Esophagus muscularis mucosa (tissue), 4 donors: Measurements from ENCODE around the gene OTX1. TPM values are rescaled to one million over a fixed set of nuclear protein-coding genes. Genes with fewer than 3 reads are reported as not detected.

Experiments
- DNase-seq: peaks from one replicate; pipeline ENCODE4 v3.0.0-alpha.2; 2017; ENCODE audit errors: extremely low spot score
- H3K27ac ChIP-seq, 4 donors: fragments of 200-600 bp; sonication (generic); replicated peaks in 1 of 4; 1 replicate in 3 of 4; 2 replicates in 1 of 4; pipeline ENCODE4 v1.5.1; 2016 to 2019; ENCODE audit warnings: mild to moderate bottlenecking in 1 of 4
- H3K27me3 ChIP-seq, 4 donors: fragments of 200-600 bp; sonication (generic); one replicate each; pipeline versions ENCODE4 v1.5.1 to v1.6.0; 2016 to 2019
- H3K36me3 ChIP-seq, 4 donors: fragments of 200-600 bp; sonication (generic); one replicate each; pipeline ENCODE4 v1.5.1; 2016 to 2019
- H3K4me1 ChIP-seq, 4 donors: fragments of 200-600 bp; sonication (generic); one replicate each; pipeline ENCODE4 v1.5.1; 2016 to 2019
- H3K4me3 ChIP-seq, 4 donors: fragments of 200-600 bp; sonication (generic); 1 replicate in 2 of 4; 2 replicates in 2 of 4; pipeline ENCODE4 v1.5.1; 2016 to 2019; ENCODE audit warnings: mild to moderate bottlenecking in 4 of 4, moderate library complexity in 1 of 4
- H3K9me3 ChIP-seq, 4 donors: fragments of 200-600 bp; sonication (generic); 1 replicate in 3 of 4; 2 replicates in 1 of 4; pipeline ENCODE4 v1.5.1; 2016 to 2019
- EP300 ChIP-seq: sonication (generic); formaldehyde crosslinking; IDR thresholded peaks from one replicate; pipeline ENCODE4 v1.6.1; 2017; ENCODE audit warnings: antibody characterized with exemption
- POLR2A ChIP-seq: fragments of 450-650 bp; IDR thresholded peaks from one replicate; pipeline ENCODE4 v1.6.1; 2017; ENCODE audit warnings: antibody characterized with exemption, moderate library complexity, mild to moderate bottlenecking, low read depth
- POLR2AphosphoS5 ChIP-seq, 2 donors: sonication (generic); formaldehyde crosslinking; IDR thresholded peaks; one replicate each; pipeline ENCODE4 v1.6.1; 2017; ENCODE audit warnings: antibody characterized with exemption in 2 of 2
- WGBS: methylation state at CpG from one replicate; pipeline ENCODE4 v1.1.5; 2018; 5-methylcytosine and 5-hydroxymethylcytosine counted together
- intact Hi-C: fragments of 100-400 bp; cut with DNase I; formaldehyde crosslinking; loops from one replicate; pipeline ENCODE4 v1.15.1; 2023
- total RNA-seq, 4 donors: library from RNA; depleted of rRNA; stranded (reverse); fragments of >200 nt; gene quantifications; one replicate each; pipeline versions ENCODE4 v1.1.0 to v1.2.1, GENCODE V29; 2016
- TF ChIP-seq, protein P1 (sequence below), 3 experiments: fragments of 200-600 bp in 2 of 3; fragments of 450-650 bp in 1 of 3; sonication (generic) in 2 of 3; IDR thresholded peaks; one replicate each; pipeline ENCODE4 v1.5.1; 2017 to 2019; ENCODE audit warnings: antibody characterized with exemption in 3 of 3, mild to moderate bottlenecking in 2 of 3, moderate library complexity in 1 of 3

OTX1 gene
- total RNA-seq, 4 donors from 2014 or later: 0.26 TPM; not detected in 3

DNA sequence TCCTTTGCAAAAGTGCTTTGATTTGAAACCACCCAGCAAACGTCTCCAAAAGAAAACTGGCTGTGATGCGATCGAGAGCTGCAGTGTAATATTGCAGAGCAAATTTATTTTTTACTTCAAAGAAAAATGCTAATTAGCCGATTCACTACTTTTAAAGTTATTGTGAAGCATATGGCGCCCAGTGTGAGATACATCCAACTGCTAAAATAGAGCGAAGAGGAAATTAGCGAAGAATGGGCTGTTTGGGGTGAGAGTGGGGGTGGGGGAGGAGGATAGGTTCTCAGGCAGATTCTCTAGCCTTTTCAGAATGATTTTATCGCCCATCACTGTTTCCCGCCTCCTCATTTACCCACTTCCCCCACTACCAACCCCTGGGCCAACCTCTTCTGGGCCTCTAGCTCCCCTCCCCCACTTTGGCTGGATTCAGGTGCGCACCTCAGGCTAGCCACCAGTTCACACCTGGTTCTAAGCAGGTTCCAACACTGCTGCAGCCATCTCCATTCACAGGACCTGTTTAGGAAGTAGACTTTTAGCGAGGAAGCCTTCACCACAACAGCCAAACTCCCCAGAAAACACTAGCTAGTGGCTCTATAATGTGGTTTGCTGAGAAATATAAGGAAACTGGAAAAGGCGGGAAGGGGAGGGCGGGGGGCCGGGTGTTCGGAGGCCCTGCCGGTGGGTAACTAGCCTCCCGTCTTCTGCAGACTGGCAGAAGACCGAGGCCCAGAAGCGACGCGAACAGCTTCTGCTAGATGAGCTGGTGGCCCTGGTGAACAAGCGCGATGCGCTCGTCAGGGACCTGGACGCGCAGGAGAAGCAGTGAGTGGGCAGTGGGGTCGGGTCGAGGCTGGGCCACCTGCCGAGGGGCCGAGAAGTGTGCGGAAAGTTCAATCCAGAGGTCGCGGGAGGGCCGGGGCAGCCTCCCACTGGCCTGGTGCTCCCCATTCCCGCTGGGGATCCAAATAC, 6.0 kb upstream of the OTX1 start:
- intact Hi-C loops: no loop called here
- WGBS: 96% methylated on average over 36 of the region's 36 CpGs
- peaks cover 0 to 51% (median 28%) of the 10 kb centered on the region in 4 donors for H3K27me3 ChIP-seq

DNA sequence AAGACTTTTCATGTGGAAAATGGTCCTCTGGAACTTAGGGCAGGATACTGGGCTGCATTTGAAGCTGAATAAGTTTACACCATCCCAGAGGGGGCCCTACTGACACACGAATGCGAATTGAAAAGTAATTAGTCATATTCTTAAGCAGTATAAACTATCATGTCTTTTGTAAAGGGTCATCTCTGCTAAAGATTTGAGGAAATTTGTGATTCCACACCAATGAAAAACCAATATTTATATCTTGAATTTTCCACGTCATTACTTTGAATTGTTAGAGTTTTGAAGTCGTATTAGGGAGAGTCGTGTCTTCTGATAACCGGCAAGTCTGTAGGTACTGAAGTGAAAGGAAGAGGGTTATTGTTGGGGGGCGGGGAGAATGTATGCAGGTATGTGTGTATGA, 4.1 kb upstream of the OTX1 start:
- no peak overlapping the region for H3K27ac ChIP-seq
- H3K9me3 ChIP-seq: no peaks in the 10 kb centered on the region
- TF ChIP-seq POLR2A (no peak), POLR2AphosphoS5 (IDR thresholded peaks at IDR 0.05) (no peak), EP300 (no peak)
- TF ChIP-seq, protein P1, sequence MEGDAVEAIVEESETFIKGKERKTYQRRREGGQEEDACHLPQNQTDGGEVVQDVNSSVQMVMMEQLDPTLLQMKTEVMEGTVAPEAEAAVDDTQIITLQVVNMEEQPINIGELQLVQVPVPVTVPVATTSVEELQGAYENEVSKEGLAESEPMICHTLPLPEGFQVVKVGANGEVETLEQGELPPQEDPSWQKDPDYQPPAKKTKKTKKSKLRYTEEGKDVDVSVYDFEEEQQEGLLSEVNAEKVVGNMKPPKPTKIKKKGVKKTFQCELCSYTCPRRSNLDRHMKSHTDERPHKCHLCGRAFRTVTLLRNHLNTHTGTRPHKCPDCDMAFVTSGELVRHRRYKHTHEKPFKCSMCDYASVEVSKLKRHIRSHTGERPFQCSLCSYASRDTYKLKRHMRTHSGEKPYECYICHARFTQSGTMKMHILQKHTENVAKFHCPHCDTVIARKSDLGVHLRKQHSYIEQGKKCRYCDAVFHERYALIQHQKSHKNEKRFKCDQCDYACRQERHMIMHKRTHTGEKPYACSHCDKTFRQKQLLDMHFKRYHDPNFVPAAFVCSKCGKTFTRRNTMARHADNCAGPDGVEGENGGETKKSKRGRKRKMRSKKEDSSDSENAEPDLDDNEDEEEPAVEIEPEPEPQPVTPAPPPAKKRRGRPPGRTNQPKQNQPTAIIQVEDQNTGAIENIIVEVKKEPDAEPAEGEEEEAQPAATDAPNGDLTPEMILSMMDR (IDR thresholded peaks at IDR 0.05): no peak
- 97% methylated on average over 7 of the region's 7 CpGs for WGBS
- H3K27me3 ChIP-seq: peaks cover 0 to 69% (median 43%) of the 10 kb centered on the region in 4 donors
- no peak overlapping the region for H3K4me3 ChIP-seq
- peaks cover 42 to 45% (median 44%) of the 10 kb centered on the region in 4 donors for H3K4me1 ChIP-seq
- intact Hi-C loops: no loop called here
- no peak for DNase-seq
- peaks cover 9 to 36% (median 25%) of the 10 kb centered on the region in 4 donors for H3K36me3 ChIP-seq

More for the DNA sequence above, 6.0 kb upstream of the OTX1 start:
- TF ChIP-seq, protein P1 (IDR thresholded peaks at IDR 0.05): no peak
- TF ChIP-seq POLR2A: no peak
- no peak for TF ChIP-seq EP300
- TF ChIP-seq POLR2AphosphoS5 (IDR thresholded peaks at IDR 0.05): no peak
- no peaks in the 10 kb centered on the region for H3K9me3 ChIP-seq
- H3K4me1 ChIP-seq: peaks cover 25 to 28% (median 25%) of the 10 kb centered on the region in 4 donors
- no peak overlapping the region for H3K4me3 ChIP-seq
- no peak overlapping the region for H3K27ac ChIP-seq
- DNase-seq: no peak
- peaks cover 9 to 42% (median 25%) of the 10 kb centered on the region in 4 donors for H3K36me3 ChIP-seq

DNA sequence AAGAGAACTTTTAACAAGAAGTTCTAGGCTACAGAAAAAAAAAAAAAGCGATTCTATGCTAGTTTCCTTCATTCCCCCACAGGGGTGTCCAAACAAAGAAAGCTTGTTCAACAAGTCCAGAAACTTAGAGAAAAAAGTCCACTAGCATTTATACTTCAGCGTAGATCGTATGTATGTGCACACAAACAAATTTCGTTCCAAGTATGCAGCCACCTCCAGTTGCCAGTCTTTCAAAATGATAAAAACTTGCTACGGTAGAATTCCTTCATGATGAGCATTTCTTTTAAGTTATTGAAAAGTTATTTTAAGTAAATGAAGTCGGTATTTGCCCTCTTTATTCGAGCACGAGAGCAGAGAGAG, 3.7 kb upstream of the OTX1 start:
- H3K9me3 ChIP-seq: no peaks in the 10 kb centered on the region
- H3K4me1 ChIP-seq: peaks cover 42 to 47% (median 44%) of the 10 kb centered on the region in 4 donors
- H3K4me3 ChIP-seq: peak overlapping the region in 1 of 4 donors; percentile 15
- DNase-seq: no peak
- WGBS: 83% methylated on average over 8 of the region's 8 CpGs
- no peak overlapping the region for H3K27ac ChIP-seq
- TF ChIP-seq EP300 (no peak), POLR2AphosphoS5 (IDR thresholded peaks at IDR 0.05) (no peak), POLR2A (no peak)
- TF ChIP-seq, protein P1 (IDR thresholded peaks at IDR 0.05): no peak
- intact Hi-C loops: no loop called here
- peaks cover 9 to 36% (median 25%) of the 10 kb centered on the region in 4 donors for H3K36me3 ChIP-seq
- H3K27me3 ChIP-seq: peaks cover 0 to 69% (median 43%) of the 10 kb centered on the region in 4 donors

DNA sequence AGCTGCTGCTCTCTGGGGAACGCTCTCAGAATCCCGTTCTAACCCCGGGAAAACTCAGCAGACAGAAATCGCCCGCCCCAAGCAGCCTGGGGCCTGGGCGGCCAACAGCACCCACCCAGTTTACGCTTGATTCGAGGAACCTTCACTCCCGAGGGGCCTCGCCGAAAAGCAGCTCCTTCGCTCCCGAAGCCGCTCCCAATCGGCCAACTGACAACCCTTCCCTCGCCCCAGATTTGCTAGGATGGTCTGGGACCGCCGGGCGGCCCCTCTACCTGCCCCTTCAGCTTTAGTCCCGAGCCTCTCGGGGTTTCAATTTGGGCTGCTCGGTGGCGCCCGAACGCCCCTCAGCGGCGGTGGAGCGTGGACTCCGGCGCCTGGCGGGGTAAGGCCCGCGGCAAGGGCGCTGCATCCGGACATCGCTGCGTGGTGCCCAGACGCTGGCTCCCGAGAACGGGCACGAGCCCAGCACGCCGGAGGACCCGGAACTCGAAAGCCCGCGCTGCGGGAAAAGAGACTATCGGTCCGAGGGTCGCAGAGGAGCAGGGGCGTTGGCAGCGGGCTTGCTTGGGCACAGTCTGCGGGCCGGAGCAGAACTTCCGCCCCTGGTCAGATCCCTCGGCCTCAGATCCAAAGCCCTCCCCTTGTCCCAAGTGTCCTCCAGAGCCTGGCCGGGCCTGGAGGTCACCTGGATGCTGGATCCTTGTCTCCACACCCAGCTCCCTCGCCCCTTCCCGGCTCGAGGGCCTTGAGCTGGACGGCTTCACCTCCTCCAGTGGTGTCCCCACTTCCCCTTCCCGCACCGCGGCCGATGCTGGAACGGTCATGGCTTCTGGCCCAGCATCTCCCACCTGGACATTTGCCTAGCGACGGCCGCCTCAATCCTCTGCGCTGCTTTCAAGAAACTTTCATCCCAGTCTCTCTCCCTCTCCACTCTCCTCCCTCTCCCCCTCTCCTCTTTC, 3.0 kb upstream of the OTX1 start:
- Histone ChIP-seq H3K27me3 (peaks cover 0 to 76% (median 43%) of the 10 kb centered on the region in 4 donors), H3K4me3 (peak overlapping the region in 2 of 4 donors; percentile 15 to 26), H3K4me1 (peaks cover 42 to 47% (median 44%) of the 10 kb centered on the region in 4 donors), H3K27ac (no peak overlapping the region), H3K9me3 (no peaks in the 10 kb centered on the region), H3K36me3 (peaks cover 9 to 36% (median 25%) of the 10 kb centered on the region in 4 donors)
- 64% methylated on average over 31 of the region's 71 CpGs for whole genome bisulfite sequencing
- intact Hi-C loops: no loop called here
- no peak for TF ChIP-seq POLR2AphosphoS5 (IDR thresholded peaks at IDR 0.05)
- TF ChIP-seq, protein P1 (IDR thresholded peaks at IDR 0.05): no peak
- DNase-seq: no peak
